ENCODE results near the gene CLDN16. TPM values are rescaled to one million over a fixed set of nuclear protein-coding genes. Genes with fewer than 3 reads are reported as not detected.

The CLDN16 gene
- total RNA-seq, 1 experiment from 2014 or later = not detected

GRCh38 chr3:190424108-190424477, 36.1 kb downstream of the CLDN16 start:
- H2AFZ ChIP-seq (ENCODE audit: low read depth, low read length, poor library complexity, severe bottlenecking) = peak overlapping the region; percentile 99
- CTCF ChIA-PET = interaction anchor here (0.6 to 3.7 kb wide), 16 partner anchors 10 to 463 kb away, joined by 3 to 20 read pairs (median 6); partner anchors contain the start of gene CLDN1
- H3K4me3 ChIP-seq (replicated peaks in 1 of 2; ENCODE audit: low read depth in 1 of 2, low read length in 2 of 2) = no peak overlapping the region
- H3K27ac ChIP-seq (ENCODE audit: low read depth, low read length) = no peak overlapping the region
- no peak overlapping the region for H3K9ac ChIP-seq (ENCODE audit: low read length)
- DNase-seq (ENCODE audit: low read depth, low spot score) (no peak), ATAC-seq (peak; percentile 60)
- H3K9me2 ChIP-seq (ENCODE audit: insufficient read depth) = no peaks in the 10 kb centered on the region
- H3K9me3 ChIP-seq (ENCODE audit: control insufficient read depth in 1 of 2, insufficient read depth in 1 of 2, low read depth in 1 of 2, low read length in 2 of 2) = no peaks in the 10 kb centered on the region
- RAD21 ChIA-PET (ENCODE audit: low non-redundant PET in 1 of 2, low total read pairs in 2 of 2, uncharacterized antibody in 2 of 2, unreplicated experiment in 2 of 2) = interaction anchor here in 1 of 2 experiments (0.6 kb wide), 1 partner anchor 190 kb away, joined by 3 read pairs; no protein-coding TSS in a partner anchor
- no TSS peak for BruUV-seq (replicated peaks)
- TF ChIP-seq YY1 (IDR thresholded peaks at IDR 0.05; ENCODE audit: extremely low read depth, insufficient replicate concordance, low read depth, low read length) (no peak), SP1 (IDR thresholded peaks at IDR 0.05; ENCODE audit: low read depth) (no peak), REST (IDR thresholded peaks at IDR 0.05; ENCODE audit: low read depth) (no peak), RAD21 (IDR thresholded peaks at IDR 0.05; ENCODE audit: low read depth) (no peak), ZNF274 (IDR thresholded peaks at IDR 0.05; ENCODE audit: low read depth, low read length) (no peak)
- H3K36me3 ChIP-seq (ENCODE audit: control insufficient read depth in 1 of 2, insufficient read depth in 2 of 2, low read length in 2 of 2) = no peaks in the 10 kb centered on the region
- peaks cover 0 to 6% of the 10 kb centered on the region in 2 experiments; a peak in 1 of 4 replicates for H3K4me1 ChIP-seq (ENCODE audit: control insufficient read depth in 1 of 2, insufficient read depth in 2 of 2, low read length in 2 of 2)
- H3K4me2 ChIP-seq (ENCODE audit: low read length) = peak overlapping the region; percentile 26
- POLR2A ChIA-PET = interaction anchor here (0.7 to 1.2 kb wide), 3 partner anchors 33 to 261 kb away, joined by 3 read pairs; no protein-coding TSS in a partner anchor
- no peaks in the 10 kb centered on the region for H3K27me3 ChIP-seq (ENCODE audit: insufficient read depth, low read length)
- H3K79me2 ChIP-seq (ENCODE audit: insufficient read depth, low read length) = no peaks in the 10 kb centered on the region
- no peaks in the 10 kb centered on the region for H4K20me1 ChIP-seq (ENCODE audit: insufficient read depth)
- intact Hi-C loops (cut with micrococcal nuclease) = loop anchor here (1.0 to 5.0 kb wide), 3 partner anchors 40 to 463 kb away; no protein-coding TSS in a partner anchor

Measured in HCT116 (cell line).